Stimulated activated CD8-positive, alpha-beta memory T cell treated with anti-CD3 and anti-CD28 coated beads, Interleukin-7, amount 100 ng/mL, for 4 hours (primary cell): ENCODE results near the gene PTGER4.

Experiments
- DNase-seq, 2 donors: peaks; one replicate each; pipeline ENCODE4 v3.0.0-alpha.2; 2020; ENCODE audit warnings: low read depth in 2 of 2

The PTGER4 gene

DNA sequence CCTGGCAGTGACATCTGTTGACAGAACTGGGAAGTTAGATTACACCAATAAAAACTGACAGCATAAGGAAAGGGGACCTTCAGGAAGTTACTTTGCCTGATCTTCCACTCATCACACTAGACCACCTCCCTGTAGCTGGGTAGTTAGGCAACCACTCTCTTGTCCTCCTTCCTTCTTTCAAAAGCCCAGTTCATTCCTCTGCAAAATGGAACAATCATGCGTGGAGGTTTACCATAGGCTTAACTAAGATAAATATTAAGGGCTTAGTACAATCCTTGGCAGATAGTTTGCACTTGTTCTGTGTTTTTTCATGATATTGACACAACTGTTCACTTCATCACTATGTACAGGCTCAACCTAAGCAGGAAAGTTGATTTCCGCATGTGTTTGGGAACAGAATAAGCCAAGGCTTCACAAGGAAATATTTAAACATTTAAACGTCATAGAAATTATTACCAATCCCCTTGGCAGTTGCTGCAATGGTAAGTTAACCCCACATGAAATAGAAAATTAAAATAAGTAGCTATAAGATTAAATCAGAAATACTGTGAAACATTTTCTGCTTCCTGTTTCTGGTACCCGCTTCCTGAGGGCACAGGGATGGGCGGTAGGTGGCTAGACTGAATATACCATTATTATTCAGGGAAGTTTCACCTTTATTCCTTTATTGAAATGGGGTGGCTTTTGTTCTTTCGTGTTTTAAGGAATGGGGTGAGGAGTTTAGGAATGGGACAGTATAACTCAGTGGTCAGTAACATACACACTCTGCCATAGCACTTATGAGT is 9.9 kb upstream of the PTGER4 start:
- no peak for DNase-seq

DNA sequence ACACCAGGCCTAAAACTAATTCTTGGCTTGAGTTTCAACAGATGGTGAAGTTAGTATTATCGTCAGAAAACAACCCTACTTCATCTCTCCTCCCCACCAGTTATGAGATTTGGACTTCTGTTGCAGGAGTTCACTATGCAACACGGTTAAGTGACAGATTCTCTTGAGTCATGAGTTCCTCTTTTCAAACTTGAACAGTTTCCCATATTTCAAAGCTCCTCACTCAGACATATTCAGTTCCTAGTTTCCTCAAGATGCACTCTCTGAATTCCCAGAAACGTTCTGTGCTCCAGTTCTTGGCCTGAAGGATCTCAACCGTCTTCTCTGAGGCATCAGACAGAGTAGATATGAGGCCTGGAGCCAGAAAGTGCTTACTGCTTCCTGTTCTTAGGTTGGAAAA is 7.3 kb upstream of the PTGER4 start:
- no peak for DNase-seq

DNA sequence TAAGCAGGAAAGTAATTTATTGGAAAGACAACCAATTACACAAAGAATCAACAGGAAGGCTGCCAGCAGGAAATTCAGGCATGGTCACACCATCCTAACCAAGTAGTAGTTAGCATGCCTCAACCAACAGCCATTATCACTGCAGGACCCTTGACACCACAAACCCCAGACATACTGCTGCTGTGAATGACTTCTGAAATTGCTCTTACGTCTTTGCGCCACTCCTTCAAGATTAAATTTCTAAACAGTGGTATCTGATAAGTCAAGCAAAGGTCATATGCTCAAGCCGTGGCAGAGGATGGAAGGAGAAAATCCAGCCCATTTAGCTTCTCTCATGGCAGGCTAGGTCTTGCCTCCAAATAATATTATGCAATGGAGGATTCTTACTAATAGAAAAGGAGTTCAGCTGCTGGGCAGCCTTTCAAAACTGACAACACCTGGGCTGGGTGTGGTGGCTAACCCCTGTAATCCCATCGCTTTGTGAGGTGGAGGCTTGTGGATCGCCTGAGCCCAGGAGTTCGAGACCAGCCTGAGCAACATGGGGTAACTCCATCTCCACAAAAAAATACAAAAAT is 5.0 kb upstream of the PTGER4 start:
- no peak for DNase-seq

DNA sequence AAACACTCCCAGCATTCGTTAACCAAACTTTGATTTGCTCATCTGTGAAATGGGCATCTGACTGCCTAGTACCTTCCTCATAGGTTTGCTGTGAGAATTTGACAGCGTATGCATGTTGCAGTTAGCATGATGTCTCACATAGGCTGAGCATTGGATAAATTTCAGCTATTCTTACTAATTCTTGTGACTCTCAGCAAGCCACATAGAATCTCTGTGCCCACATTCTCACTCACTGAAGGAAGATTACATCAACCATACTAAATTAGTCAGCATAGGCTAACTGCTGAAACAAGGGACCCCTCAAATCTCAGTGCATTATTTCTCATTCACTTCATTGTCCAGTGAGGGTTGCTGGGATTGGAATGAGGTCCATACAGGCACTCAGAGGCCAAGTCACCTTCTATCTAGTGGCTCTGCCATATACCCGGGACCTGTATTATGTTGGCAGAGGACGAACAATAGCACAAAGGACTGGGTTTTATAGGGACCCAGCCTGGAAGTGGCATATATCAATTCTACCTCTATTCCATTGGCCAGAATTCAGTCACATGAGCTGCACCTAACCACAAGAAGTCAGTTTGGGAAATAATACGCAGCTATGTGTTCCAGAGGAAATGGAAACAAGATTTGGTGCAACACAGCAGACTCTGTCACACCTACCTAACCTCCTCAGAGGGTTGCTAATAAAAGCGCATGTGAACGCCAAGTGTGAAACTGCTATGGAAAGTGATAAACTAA is 4.2 kb upstream of the PTGER4 start:
- peak in 1 of 2 donors; percentile 42 for DNase-seq

DNA sequence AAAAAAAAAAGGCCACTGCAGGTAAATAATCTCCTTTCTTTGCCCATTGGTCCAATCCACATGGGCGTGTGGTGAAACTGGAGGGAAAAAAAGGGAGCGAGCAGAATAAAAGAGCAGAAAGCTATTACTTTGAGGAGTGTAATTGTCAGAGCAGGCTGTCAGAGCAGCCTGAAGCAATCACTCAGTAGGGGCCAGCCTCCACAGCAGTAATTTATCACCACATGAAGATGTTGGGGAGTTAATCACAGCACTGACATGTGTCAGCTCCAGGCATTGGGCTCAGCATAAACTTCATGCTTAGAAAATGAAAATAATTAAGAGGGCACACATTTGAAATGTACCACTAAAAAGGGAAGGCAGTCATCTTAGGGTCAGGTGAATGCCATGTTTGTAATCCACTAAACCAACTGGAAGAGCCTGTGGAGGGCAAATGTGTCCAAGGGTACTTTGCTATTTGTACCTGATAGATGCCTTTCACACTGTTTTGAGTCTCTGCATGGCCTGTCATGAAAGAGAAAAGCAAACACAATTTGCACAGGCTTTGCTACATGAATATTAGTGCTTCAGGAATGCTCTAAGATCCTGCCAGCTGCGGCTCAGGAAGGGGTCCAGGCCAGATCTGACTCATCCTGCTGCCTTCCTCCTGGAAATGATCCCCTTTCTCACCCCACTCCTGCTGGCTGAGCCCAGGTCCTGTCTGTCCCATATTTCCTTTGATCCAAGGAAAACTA is 2.9 kb upstream of the PTGER4 start:
- DNase-seq = no peak

DNA sequence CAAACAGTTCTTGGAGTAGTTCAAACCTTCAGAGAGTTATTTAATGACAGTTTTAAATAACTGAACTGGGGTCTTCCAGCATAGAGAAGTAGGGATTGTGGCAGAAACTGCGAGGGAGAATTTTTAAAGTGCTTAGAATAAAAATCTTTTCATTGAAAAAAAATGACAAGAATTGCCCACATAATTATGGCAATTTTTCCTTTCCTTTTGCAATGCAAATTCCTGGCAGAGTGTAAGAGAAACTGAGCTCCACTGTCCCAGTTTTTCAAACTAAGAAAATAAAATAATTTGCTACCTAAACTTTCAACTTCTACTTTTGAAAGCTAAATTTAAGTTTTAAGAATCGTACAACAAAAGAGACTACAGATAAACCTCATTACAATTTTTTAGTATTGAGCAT is 2.3 kb upstream of the PTGER4 start:
- no peak for DNase-seq

DNA sequence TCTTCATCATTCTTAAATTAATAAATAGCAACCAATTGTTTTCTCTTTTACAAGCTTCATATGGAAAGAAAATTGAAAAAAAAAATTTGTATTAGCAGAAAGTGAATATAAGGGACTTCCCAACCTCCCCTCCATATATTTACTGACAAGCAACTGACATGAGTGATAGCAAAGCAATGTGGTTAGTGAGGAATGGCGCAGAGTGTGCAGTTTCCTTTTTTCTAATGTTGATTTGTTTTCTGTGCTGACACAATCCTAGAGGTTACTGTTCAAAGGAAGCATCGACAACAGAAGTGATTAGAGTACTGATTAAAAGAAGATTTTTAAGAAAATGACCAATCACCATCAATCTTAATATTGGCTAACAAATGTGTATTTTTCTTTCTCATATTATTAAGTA is 1.7 kb upstream of the PTGER4 start:
- DNase-seq = no peak

DNA sequence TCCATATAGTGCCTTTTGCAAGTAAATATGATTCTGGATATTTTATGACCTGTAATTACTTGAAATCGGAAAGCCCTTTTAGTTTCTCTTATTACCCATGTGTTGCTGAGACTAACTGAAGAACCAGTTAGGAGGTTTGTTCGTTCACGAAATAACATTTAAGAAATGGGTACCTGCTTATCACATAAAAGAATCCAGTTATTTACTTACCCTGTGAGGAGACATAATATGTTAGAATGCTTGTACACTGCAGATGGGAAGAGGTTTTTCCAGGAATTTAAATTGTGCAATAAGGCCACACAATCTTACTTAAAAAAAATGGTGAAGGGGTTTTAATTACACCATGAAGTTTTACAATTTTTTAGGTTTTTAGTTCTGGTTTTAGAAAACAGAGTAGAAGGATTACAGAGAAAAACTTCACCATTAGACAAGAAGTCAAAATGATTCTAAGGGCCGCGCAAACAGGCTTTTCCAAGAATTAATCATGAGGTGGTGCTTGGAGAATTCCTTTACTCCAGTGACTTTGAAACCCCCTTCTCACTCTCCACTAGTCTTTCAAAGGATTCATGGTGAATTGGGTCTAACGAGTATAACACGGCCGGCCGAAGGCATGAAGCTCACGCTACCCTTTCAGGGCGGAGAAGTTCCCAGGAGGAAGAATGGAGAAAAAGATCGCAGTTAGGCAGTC is 1.1 kb upstream of the PTGER4 start:
- DNase-seq = no peak

DNA sequence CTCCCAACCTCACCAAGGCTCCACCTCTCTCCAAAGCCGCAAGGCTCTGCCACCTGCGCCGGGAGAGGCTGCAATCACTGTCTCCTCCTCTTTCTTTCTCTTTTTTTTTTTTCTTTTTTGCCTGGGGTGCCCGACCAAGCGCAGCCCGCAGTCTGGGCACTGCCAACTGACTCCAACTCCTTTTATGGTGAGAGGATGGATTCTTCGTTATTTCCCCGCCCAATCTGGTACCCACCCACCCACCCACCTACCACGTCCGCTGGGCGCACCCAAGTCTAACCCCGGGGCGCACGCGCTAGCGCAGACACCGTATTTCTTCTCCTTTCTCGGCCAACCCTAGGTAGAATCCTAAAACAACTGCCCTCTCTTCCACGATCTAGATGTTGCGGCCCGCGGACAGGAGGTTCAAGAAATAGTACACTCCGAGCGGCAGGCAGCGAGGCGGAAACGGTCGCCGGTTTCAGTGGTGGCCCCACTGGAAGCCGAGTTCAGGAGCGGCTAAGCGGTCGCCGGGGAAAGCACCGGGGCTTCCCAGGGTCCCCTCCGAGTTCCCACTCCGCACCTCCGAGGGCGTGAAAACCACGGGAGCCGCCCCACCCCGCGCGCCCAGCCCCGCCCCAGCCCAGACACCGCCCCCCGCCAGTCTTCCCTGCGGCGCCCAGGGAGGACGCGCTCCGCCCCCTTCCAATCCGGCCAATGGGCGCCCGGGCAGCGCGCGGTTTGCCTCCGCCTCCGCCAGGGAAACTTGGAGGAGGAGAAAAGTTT is 385 bp upstream of the PTGER4 start:
- DNase-seq = peak; percentile 85 to 91

DNA sequence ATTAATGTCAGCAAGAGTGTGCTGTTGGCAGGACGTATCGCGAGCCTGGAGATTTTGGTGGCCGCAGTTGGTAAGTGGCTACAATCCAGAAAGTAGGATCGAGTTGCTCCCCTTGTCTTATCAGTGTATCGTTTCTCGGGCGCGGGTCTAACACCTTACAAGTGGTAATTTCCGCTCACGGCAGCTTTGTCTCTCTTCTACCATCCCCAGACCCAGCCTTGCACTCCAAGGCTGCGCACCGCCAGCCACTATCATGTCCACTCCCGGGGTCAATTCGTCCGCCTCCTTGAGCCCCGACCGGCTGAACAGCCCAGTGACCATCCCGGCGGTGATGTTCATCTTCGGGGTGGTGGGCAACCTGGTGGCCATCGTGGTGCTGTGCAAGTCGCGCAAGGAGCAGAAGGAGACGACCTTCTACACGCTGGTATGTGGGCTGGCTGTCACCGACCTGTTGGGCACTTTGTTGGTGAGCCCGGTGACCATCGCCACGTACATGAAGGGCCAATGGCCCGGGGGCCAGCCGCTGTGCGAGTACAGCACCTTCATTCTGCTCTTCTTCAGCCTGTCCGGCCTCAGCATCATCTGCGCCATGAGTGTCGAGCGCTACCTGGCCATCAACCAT is 1.1 kb downstream of the PTGER4 start:
- DNase-seq = peak in 1 of 2 donors; percentile 36

DNA sequence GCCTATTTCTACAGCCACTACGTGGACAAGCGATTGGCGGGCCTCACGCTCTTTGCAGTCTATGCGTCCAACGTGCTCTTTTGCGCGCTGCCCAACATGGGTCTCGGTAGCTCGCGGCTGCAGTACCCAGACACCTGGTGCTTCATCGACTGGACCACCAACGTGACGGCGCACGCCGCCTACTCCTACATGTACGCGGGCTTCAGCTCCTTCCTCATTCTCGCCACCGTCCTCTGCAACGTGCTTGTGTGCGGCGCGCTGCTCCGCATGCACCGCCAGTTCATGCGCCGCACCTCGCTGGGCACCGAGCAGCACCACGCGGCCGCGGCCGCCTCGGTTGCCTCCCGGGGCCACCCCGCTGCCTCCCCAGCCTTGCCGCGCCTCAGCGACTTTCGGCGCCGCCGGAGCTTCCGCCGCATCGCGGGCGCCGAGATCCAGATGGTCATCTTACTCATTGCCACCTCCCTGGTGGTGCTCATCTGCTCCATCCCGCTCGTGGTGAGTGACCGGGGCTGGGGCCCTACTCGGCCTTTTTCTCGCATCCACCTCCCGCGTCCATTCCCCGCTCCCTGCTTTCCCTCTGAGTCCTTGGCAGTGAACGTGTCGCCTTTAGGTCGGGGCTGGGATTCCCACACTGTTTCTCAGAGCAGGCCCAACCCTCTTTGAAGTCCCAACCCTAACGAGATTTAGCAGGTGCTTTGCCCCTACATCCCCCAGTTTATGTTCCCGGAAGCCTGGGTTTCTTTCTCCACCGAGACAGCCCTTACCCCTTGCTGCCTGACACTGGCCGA is 1.8 kb downstream of the PTGER4 start:
- peak; percentile 49 to 55 for DNase-seq

DNA sequence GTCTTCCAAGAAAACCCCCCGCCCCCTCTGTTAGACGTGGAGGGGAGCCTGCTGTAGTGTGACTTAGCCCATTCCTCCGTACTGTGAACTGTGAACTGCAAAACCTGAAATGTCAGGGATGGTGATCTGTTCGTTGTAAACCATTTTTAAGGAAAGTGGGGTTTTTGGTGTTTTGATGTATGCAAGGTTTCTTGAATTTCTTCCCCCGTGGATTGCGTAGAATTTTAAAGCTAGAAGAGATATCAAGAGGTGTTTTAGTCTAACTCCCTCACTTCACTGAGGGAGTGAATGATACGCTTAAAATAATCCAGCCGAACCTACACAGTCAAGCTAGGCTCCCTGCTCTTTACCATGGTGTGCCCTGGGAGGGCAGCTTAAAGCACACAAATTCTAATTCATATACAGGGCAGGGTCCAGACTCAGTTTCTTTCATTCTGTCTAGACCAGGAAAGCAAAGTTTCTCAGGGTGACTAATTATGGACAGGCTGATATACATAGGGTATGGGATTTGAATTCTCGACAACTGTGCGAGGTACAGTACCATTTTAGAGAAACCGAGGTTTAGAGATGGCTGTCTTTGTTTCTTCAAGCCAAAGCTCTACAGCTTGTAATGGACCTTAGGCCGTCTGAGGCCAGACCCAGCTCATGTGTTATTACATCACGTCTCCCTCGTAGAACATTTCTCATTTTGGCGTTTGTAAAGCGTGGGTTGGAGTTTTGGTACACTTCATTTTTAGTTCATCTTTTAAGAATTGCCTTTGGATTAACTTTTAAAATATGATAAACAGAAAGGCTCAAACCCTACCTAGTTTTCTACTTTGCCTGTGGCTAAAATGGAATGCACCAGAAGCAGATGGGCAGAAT is 2.7 kb downstream of the PTGER4 start:
- DNase-seq = no peak

DNA sequence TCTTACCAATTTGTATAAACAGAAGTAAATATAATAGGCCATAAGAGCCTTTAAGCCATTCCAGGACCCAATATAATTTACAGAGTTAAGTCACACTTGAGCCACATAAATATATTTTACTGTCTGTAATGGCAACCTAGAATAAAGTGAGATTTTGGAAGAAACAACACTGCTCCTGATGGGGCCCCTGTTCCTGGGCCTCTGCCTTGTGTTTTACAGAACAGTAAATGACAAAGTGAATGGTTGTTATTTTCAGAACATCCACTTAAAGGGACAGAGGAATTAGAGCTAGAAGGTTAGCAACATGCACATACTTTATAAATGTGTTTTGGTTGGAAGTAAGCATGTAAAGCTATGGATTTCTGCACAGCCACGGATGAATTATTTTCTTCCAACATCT is 3.6 kb downstream of the PTGER4 start:
- no peak for DNase-seq

DNA sequence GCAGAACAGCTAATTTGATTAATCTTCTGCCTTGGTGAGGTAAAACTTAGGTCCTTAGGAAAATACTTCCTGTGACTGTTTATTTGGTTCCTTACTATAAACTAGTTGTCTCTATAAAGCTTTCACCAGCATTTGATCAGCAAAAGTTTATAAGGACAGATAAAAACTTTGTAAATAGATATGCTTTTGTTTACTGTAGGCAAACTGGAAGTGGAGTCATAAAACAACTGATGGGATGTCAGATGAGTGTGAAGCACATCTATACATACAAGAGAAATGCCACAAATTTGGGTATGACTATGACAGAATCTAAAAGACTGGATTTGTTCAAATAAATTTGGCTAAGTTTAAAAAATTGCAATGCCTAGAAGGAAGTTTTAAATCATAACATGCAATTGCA is 5.5 kb downstream of the PTGER4 start:
- DNase-seq = no peak

DNA sequence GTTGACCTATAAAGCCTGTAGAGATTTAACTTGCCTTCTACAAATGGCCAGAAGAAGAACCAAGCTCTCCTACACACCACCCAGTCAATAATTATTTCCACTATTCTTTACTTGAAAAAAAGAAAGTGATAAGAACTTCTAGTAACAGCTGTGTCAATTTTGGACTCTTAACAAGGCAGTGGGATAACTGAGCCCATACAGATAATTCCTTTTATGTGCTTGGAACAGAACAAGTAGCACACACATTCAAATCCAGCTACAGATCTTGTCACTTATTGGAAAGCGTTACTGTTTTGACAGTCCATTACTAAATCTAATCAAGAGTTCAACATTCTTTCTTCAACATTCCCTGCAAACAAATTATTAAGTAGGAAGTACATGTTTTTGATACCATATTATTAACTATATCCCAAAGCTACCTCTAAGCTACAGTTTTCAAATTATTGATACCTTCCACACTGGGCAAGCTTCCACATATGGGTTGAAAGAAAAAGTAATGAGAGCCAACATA is 6.3 kb downstream of the PTGER4 start:
- DNase-seq = no peak

DNA sequence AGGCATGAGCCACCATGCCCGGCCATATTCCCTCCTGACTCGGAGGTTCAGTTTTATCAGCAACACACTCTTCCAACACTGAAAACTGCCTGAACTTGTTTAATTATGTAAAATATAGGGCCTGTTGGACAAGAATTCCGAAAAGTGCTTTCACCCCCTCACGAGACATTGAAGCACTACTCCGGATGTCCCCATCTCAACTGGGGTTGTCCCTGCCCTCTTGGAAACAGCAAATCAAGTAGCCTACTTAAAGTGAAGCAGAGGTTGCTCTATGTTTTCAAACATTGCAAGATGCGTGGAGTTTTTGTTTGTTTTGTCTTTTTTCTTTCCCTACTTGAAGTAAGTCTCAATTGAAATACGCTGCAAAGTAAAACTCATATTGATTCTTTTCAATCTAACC is 7.6 kb downstream of the PTGER4 start:
- DNase-seq = no peak

DNA sequence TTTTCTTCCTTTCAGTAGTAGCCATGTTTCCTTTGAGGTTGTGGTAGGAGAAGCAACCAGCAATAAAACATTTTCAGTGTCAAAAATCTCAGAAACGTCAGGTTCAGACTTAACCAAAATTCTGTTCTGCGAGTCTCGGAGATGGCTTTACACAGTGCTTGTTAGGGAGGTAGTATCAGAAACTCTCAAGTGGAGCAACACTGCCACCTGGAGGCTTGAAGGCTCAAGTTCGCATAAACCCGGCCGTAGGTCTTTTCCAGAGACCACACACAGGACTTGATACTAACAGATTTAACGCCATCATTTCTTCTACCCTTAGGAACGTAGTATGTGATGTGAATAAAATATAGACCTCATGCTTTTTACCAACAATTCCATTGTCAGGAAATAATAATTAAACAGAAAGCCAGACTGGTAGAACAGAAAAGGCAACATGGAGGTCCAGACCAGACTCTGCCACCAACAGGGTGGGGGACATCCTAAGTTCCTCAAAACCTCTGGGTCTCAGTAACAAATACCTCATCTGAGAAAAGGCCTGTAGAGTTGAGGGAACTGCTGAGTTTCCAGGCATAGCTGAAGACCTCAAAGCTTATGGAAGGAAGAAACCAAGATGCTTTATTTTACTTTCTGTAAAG is 8.5 kb downstream of the PTGER4 start:
- peak; percentile 67 to 83 for DNase-seq

DNA sequence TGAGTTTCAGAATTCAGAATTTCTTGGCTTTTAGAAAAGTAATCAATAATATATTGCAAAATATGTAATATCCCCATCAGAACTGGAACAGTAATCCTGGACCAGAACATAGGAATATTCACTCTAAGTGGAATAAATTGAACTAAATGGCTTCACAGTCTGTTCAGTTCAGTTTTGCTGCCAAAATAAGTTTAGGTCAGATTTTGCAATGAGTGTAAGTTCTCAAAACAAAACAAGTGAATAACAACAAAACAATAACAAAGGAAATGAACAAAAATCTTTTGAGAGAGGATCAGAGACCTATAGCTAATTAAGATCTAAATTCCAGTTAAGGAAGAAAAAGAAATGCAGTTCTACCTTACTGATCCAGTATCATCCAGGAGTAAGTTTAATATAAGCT is 9.3 kb downstream of the PTGER4 start:
- no peak for DNase-seq
